Neural progenitor cell (in vitro differentiated cells): Measurements from ENCODE around the gene RASEF. TPM values are rescaled to one million over a fixed set of nuclear protein-coding genes. Genes with fewer than 3 reads are reported as not detected.

Experiments used
- DNase-seq: peaks from one replicate; pipeline ENCODE4 v3.0.0-alpha.2; 2016; ENCODE audit warnings: low spot score
- H2AFZ ChIP-seq: fragments of 200-600 bp; sonication (generic); replicated peaks from 2 replicates; pipeline ENCODE4 v1.6.1; 2016; ENCODE audit warnings: antibody characterized with exemption
- H3F3A ChIP-seq: fragments of 200-600 bp; sonication (generic); 2 replicates; pipeline ENCODE4 v1.6.1; 2016; ENCODE audit warnings: antibody characterized with exemption, low read depth
- H3K27ac ChIP-seq: fragments of 200-600 bp; sonication (generic); 2 replicates; pipeline ENCODE4 v1.5.1; 2016; ENCODE audit warnings: mild to moderate bottlenecking
- H3K27me3 ChIP-seq: fragments of 200-600 bp; sonication (generic); 2 replicates; pipeline ENCODE4 v1.6.1; 2016; ENCODE audit warnings: mild to moderate bottlenecking, moderate library complexity
- H3K36me3 ChIP-seq: fragments of 200-600 bp; sonication (generic); 2 replicates; pipeline ENCODE4 v1.5.1; 2016
- H3K4me1 ChIP-seq: fragments of 200-600 bp; sonication (generic); 2 replicates; pipeline ENCODE4 v1.6.1; 2016; ENCODE audit warnings: mixed run types
- H3K4me2 ChIP-seq: fragments of 200-600 bp; sonication (generic); 2 replicates; pipeline ENCODE4 v1.6.1; 2016
- H3K4me3 ChIP-seq: fragments of 200-600 bp; sonication (generic); 2 replicates; pipeline ENCODE4 v1.5.1; 2016
- H3K79me2 ChIP-seq: fragments of 200-600 bp; sonication (generic); 2 replicates; pipeline ENCODE4 v1.6.1; 2016; ENCODE audit warnings: low read depth
- H3K9ac ChIP-seq: fragments of 200-600 bp; sonication (generic); 2 replicates; pipeline ENCODE4 v1.6.1; 2016
- H3K9me3 ChIP-seq: fragments of 200-600 bp; sonication (generic); 2 replicates; pipeline ENCODE4 v1.5.1; 2016; ENCODE audit warnings: low read depth
- H4K20me1 ChIP-seq: fragments of 200-600 bp; sonication (generic); 2 replicates; pipeline ENCODE4 v1.6.1; 2016; ENCODE audit warnings: low read depth
- H3K27ac Mint-ChIP-seq: 3 replicates; pipeline ENCODE4 v1.8.0; 2021; ENCODE audit warnings: mixed read lengths
- H3K27me3 Mint-ChIP-seq: 2 replicates; pipeline ENCODE4 v1.8.0; 2022; ENCODE audit warnings: low read depth, mild to moderate bottlenecking, inconsistent platforms, moderate library complexity, mixed read lengths; ENCODE audit not compliant: insufficient read depth
- H3K36me3 Mint-ChIP-seq: 3 replicates; pipeline ENCODE4 v1.8.0; 2021; ENCODE audit warnings: mixed read lengths
- H3K4me1 Mint-ChIP-seq: 3 replicates; pipeline ENCODE4 v1.8.0; 2021; ENCODE audit warnings: mixed read lengths
- H3K4me3 Mint-ChIP-seq: 3 replicates; pipeline ENCODE4 v1.8.0; 2021; ENCODE audit warnings: mild to moderate bottlenecking, moderate library complexity, mixed read lengths
- H3K9me3 Mint-ChIP-seq: 3 replicates; pipeline ENCODE4 v1.8.0; 2020; ENCODE audit warnings: mixed read lengths
- CTCF ChIP-seq: fragments of 200-600 bp; sonication (generic); IDR thresholded peaks from 2 replicates; pipeline ENCODE4 v1.5.1; 2017; ENCODE audit warnings: antibody characterized with exemption, mild to moderate bottlenecking
- EZH2 ChIP-seq: fragments of 200-600 bp; sonication (generic); IDR thresholded peaks from 2 replicates; pipeline ENCODE4 v1.6.1; 2017; ENCODE audit warnings: antibody characterized with exemption, mild to moderate bottlenecking, moderate library complexity
- EZH2phosphoT487 ChIP-seq: fragments of 200-600 bp; sonication (generic); IDR thresholded peaks from 2 replicates; pipeline ENCODE4 v1.6.1; 2017; ENCODE audit warnings: antibody characterized with exemption
- total RNA-seq: library from RNA; depleted of rRNA; stranded (reverse); fragments of >200 nt; gene quantifications from 2 replicates; pipeline ENCODE4 v1.2.3, GENCODE V29; 2015; ENCODE audit warnings: low replicate concordance

Gene RASEF
- total RNA-seq, 1 donor from 2014 or later: 0.21 TPM

DNA sequence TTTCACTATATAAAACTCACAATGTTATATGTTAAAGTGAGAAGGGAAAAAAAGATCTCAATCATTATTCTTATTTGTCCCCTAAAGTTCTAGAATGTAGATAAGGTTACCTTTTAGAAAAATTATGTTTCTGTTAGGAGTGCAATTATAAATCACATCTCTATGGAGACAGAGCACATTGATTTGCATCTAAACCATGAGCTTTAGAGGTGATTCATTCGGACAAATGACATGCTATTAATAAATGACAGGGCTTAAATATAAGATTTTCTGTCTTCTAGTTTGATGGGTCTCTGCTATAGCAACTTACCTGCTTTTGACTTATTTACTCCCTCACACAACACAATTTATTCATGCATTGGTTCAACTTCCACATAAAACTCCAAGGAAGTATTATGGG, 39.8 kb downstream of the RASEF start:
- no peak for DNase-seq
- no peaks in the 10 kb centered on the region for H3K9me3 ChIP-seq
- no peak overlapping the region for H3K9ac ChIP-seq
- H3K27ac Mint-ChIP-seq: no peak overlapping the region
- no peaks in the 10 kb centered on the region for H3K27me3 ChIP-seq
- no peak overlapping the region for H3K27ac ChIP-seq
- H3F3A ChIP-seq: no peaks in the 10 kb centered on the region
- H3K79me2 ChIP-seq: no peaks in the 10 kb centered on the region
- H3K27me3 Mint-ChIP-seq: peaks cover 2% of the 10 kb centered on the region
- TF ChIP-seq CTCF (no peak), EZH2 (no peak), EZH2phosphoT487 (no peak)
- H3K36me3 Mint-ChIP-seq: no peaks in the 10 kb centered on the region
- no peak overlapping the region for H3K4me3 Mint-ChIP-seq
- H2AFZ ChIP-seq: no peak overlapping the region
- no peaks in the 10 kb centered on the region for H3K9me3 Mint-ChIP-seq
- H3K4me1 ChIP-seq: no peaks in the 10 kb centered on the region
- no peak overlapping the region for H3K4me3 ChIP-seq
- no peaks in the 10 kb centered on the region for H4K20me1 ChIP-seq
- H3K4me2 ChIP-seq: no peak overlapping the region
- no peaks in the 10 kb centered on the region for H3K36me3 ChIP-seq
- no peaks in the 10 kb centered on the region for H3K4me1 Mint-ChIP-seq

DNA sequence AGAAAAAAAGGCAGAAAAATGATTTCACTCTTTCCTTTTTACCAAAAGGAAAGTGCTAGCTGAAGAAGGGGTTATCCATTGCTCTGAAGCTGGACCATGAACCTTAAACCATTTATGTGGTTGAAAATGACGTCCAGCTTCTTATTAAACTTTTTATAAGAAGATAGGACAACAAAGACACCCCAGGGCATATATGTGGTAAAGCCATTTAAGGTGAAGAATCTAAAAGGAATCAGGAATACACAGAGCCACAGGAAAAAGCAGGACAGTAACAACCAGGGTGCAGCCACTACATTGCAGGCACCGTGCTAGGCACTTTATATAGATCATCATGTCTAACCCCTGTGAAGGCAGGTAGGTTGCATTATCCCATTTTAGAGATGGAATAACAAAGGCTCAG, 42.1 kb downstream of the RASEF start:
- H4K20me1 ChIP-seq: no peaks in the 10 kb centered on the region
- no peak overlapping the region for H3K27ac Mint-ChIP-seq
- no peaks in the 10 kb centered on the region for H3K36me3 ChIP-seq

DNA sequence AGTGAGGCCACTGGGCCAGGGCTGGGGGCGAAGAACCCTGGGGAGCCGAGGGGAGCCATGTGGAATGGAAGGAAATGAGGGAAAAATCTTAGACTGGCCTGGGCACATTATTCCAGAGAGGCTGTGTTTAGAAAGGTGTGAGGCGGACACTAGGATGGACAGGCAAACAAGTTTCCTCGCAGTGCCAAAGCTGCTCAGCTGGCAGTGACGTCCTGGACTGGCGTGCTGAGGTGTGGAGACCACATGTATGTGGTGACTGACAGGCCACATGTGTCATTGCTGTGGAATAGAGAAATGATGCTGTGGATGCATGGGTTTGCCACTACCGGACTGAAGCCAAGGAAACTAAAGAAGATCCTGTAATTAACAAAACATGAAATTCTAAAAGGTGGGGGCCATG, 42.6 kb downstream of the RASEF start:
- TF ChIP-seq EZH2phosphoT487 (no peak), EZH2 (no peak), CTCF (no peak)
- Histone ChIP-seq H4K20me1 (no peaks in the 10 kb centered on the region), H3K27ac (no peak overlapping the region), H3K27me3 (no peaks in the 10 kb centered on the region), H3K79me2 (no peaks in the 10 kb centered on the region), H3F3A (no peaks in the 10 kb centered on the region), H3K36me3 (no peaks in the 10 kb centered on the region), H3K9me3 (no peaks in the 10 kb centered on the region), H3K4me2 (no peak overlapping the region), H3K9ac (no peak overlapping the region), H3K4me3 (no peak overlapping the region), H3K4me1 (no peaks in the 10 kb centered on the region), H2AFZ (no peak overlapping the region)
- no peaks in the 10 kb centered on the region for H3K27me3 Mint-ChIP-seq
- H3K9me3 Mint-ChIP-seq: peaks cover 3% of the 10 kb centered on the region
- H3K27ac Mint-ChIP-seq: no peak overlapping the region
- no peak for DNase-seq
- no peaks in the 10 kb centered on the region for H3K4me1 Mint-ChIP-seq
- no peak overlapping the region for H3K4me3 Mint-ChIP-seq
- no peaks in the 10 kb centered on the region for H3K36me3 Mint-ChIP-seq

More for the DNA sequence above, 42.1 kb downstream of the RASEF start:
- H3K4me1 ChIP-seq: no peaks in the 10 kb centered on the region
- H3K36me3 Mint-ChIP-seq: no peaks in the 10 kb centered on the region
- H3K27me3 ChIP-seq: no peaks in the 10 kb centered on the region
- H3K27ac ChIP-seq: no peak overlapping the region
- no peaks in the 10 kb centered on the region for H3K4me1 Mint-ChIP-seq
- H3K4me2 ChIP-seq: no peak overlapping the region
- H3K27me3 Mint-ChIP-seq: no peaks in the 10 kb centered on the region
- no peak overlapping the region for H3K4me3 Mint-ChIP-seq
- peaks cover 3% of the 10 kb centered on the region for H3K9me3 Mint-ChIP-seq
- DNase-seq: no peak
- no peak overlapping the region for H3K9ac ChIP-seq
- no peaks in the 10 kb centered on the region for H3K9me3 ChIP-seq
- no peaks in the 10 kb centered on the region for H3F3A ChIP-seq
- no peaks in the 10 kb centered on the region for H3K79me2 ChIP-seq
- no peak for TF ChIP-seq EZH2
- TF ChIP-seq EZH2phosphoT487: no peak
- TF ChIP-seq CTCF: no peak
- H3K4me3 ChIP-seq: no peak overlapping the region
- H2AFZ ChIP-seq: no peak overlapping the region

DNA sequence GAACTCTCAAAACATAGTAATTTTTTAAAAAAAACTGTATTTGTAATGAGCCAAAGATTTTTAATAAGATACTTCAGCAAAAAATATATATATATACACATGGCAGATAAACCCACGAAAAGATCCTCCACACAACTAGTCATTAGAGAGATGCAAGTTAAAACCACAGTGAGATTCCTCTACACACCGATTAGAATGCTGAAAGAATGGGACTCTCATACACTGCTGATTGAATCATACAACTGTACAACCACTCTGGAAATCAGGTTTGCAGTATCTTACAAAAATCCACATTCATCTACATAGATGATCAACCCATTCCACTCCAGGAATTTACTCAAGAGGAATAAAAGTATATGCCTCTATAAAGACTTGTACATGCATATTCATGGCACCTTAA, 43.7 kb downstream of the RASEF start:
- TF ChIP-seq CTCF (no peak), EZH2 (no peak), EZH2phosphoT487 (no peak)
- Histone ChIP-seq H3K9me3 (no peaks in the 10 kb centered on the region), H4K20me1 (no peaks in the 10 kb centered on the region), H3K27me3 (no peaks in the 10 kb centered on the region), H3K79me2 (no peaks in the 10 kb centered on the region), H3K9ac (no peak overlapping the region), H3F3A (no peaks in the 10 kb centered on the region), H2AFZ (no peak overlapping the region), H3K4me1 (no peaks in the 10 kb centered on the region), H3K4me2 (no peak overlapping the region), H3K27ac (no peak overlapping the region), H3K4me3 (no peak overlapping the region), H3K36me3 (no peaks in the 10 kb centered on the region)
- H3K36me3 Mint-ChIP-seq: no peaks in the 10 kb centered on the region
- H3K27me3 Mint-ChIP-seq: no peaks in the 10 kb centered on the region
- H3K4me1 Mint-ChIP-seq: no peaks in the 10 kb centered on the region
- H3K9me3 Mint-ChIP-seq: peaks cover 3% of the 10 kb centered on the region
- no peak overlapping the region for H3K27ac Mint-ChIP-seq
- no peak for DNase-seq
- no peak overlapping the region for H3K4me3 Mint-ChIP-seq
